ENCODE data around the gene TMEM89.

TMEM89 gene

GRCh38 chr3:48652923-48653715, 31.6 kb upstream of the TMEM89 start:
- no peak for DNase-seq (ENCODE audit: low read depth)
- no peak for TF ChIP-seq CTCF (conservative IDR thresholded peaks at IDR 0.05; ENCODE audit: low read depth, low read length)
- H3K4me3 ChIP-seq (ENCODE audit: low read length): no peak overlapping the region

GRCh38 chr3:48651771-48652170, 30.2 kb upstream of the TMEM89 start:
- no peak for DNase-seq (ENCODE audit: low read depth)
- no peak overlapping the region for H3K4me3 ChIP-seq (ENCODE audit: low read length)
- no peak for TF ChIP-seq CTCF (conservative IDR thresholded peaks at IDR 0.05; ENCODE audit: low read depth, low read length)

GRCh38 chr3:48650723-48651122, 29.2 kb upstream of the TMEM89 start:
- no peak overlapping the region for H3K4me3 ChIP-seq (ENCODE audit: low read length)
- no peak for DNase-seq (ENCODE audit: low read depth)
- no peak for TF ChIP-seq CTCF (conservative IDR thresholded peaks at IDR 0.05; ENCODE audit: low read depth, low read length)

GRCh38 chr3:48648188-48648850, 26.8 kb upstream of the TMEM89 start:
- TF ChIP-seq CTCF (conservative IDR thresholded peaks at IDR 0.05; ENCODE audit: low read depth, low read length): no peak
- H3K4me3 ChIP-seq (ENCODE audit: low read length): no peak overlapping the region
- DNase-seq (ENCODE audit: low read depth): no peak

- no peak overlapping the region for H3K4me3 ChIP-seq (ENCODE audit: low read length)
- no peak for TF ChIP-seq CTCF (conservative IDR thresholded peaks at IDR 0.05; ENCODE audit: low read depth, low read length)
- DNase-seq (ENCODE audit: low read depth): no peak
These were observed 26.1 kb upstream of the TMEM89 start for GRCh38 chr3:48647714-48648113.

- TF ChIP-seq CTCF (conservative IDR thresholded peaks at IDR 0.05; ENCODE audit: low read depth, low read length): no peak
- no peak overlapping the region for H3K4me3 ChIP-seq (ENCODE audit: low read length)
- DNase-seq (ENCODE audit: low read depth): no peak
These were observed 23.6 kb upstream of the TMEM89 start for GRCh38 chr3:48644898-48645760.
